BE2C (cell line): ENCODE results near the gene TGFB3.

Experiments
- DNase-seq: peaks from one replicate; pipeline ENCODE4 v3.0.0-alpha.2; 2020
- H3K27me3 ChIP-seq: fragments of 250-450 bp; sonication (Bioruptor Pico); 2 replicates; pipeline ENCODE4 v1.5.1; 2020; ENCODE audit warnings: mild to moderate bottlenecking
- H3K36me3 ChIP-seq: fragments of 250-450 bp; sonication (Bioruptor Pico); 2 replicates; pipeline ENCODE4 v1.5.1; 2020; ENCODE audit warnings: mild to moderate bottlenecking
- H3K4me1 ChIP-seq: fragments of 250-450 bp; sonication (Bioruptor Pico); 2 replicates; pipeline ENCODE4 v1.5.1; 2020
- H3K4me3 ChIP-seq: 2 replicates; pipeline ENCODE4 v1.5.1; 2011; ENCODE audit warnings: low read depth, low read length
- H3K9me3 ChIP-seq: fragments of 250-450 bp; sonication (Bioruptor Pico); 2 replicates; pipeline ENCODE4 v1.5.1; 2020
- CTCF ChIP-seq: IDR thresholded peaks from 2 replicates; pipeline ENCODE4 v1.5.1; 2012; ENCODE audit warnings: mild to moderate bottlenecking, low read depth, low read length

The TGFB3 gene

GRCh38 chr14:75984674-75985073, 2.9 kb upstream of the TGFB3 start:
- no peaks in the 10 kb centered on the region for H3K27me3 ChIP-seq
- H3K9me3 ChIP-seq, result no peaks in the 10 kb centered on the region
- no peak overlapping the region for H3K4me3 ChIP-seq
- no peak for TF ChIP-seq CTCF
- no peaks in the 10 kb centered on the region; the same call in 1 of the 2 replicates for H3K4me1 ChIP-seq
- H3K36me3 ChIP-seq, result no peaks in the 10 kb centered on the region
- DNase-seq, result no peak

- H3K4me3 ChIP-seq, result peak overlapping the region; percentile 79
- no peaks in the 10 kb centered on the region; the same call in 1 of the 2 replicates for H3K4me1 ChIP-seq
- no peaks in the 10 kb centered on the region for H3K27me3 ChIP-seq
- no peaks in the 10 kb centered on the region for H3K36me3 ChIP-seq
- DNase-seq, result no peak
- no peaks in the 10 kb centered on the region for H3K9me3 ChIP-seq
- no peak for TF ChIP-seq CTCF
Measured at GRCh38 chr14:75983019-75983358, 1.2 kb upstream of the TGFB3 start.

- H3K9me3 ChIP-seq, result no peaks in the 10 kb centered on the region
- H3K36me3 ChIP-seq, result no peaks in the 10 kb centered on the region
- peak; percentile 65 for TF ChIP-seq CTCF
- peak overlapping the region; percentile 79 for H3K4me3 ChIP-seq
- DNase-seq, result peak; percentile 86
- no peaks in the 10 kb centered on the region for H3K27me3 ChIP-seq
- H3K4me1 ChIP-seq, result no peaks in the 10 kb centered on the region; the same call in 1 of the 2 replicates
Measured at GRCh38 chr14:75982266-75983018, 647 bp upstream of the TGFB3 start.

GRCh38 chr14:75980856-75981255, 939 bp downstream of the TGFB3 start:
- no peaks in the 10 kb centered on the region for H3K36me3 ChIP-seq
- TF ChIP-seq CTCF, result no peak
- no peak for DNase-seq
- H3K27me3 ChIP-seq, result no peaks in the 10 kb centered on the region
- no peaks in the 10 kb centered on the region for H3K9me3 ChIP-seq
- no peak overlapping the region for H3K4me3 ChIP-seq
- no peaks in the 10 kb centered on the region; the same call in 1 of the 2 replicates for H3K4me1 ChIP-seq

- H3K9me3 ChIP-seq, result no peaks in the 10 kb centered on the region
- no peak for TF ChIP-seq CTCF
- H3K4me3 ChIP-seq, result no peak overlapping the region
- no peaks in the 10 kb centered on the region for H3K27me3 ChIP-seq
- no peaks in the 10 kb centered on the region; the same call in 1 of the 2 replicates for H3K4me1 ChIP-seq
- no peak for DNase-seq
- H3K36me3 ChIP-seq, result no peaks in the 10 kb centered on the region
Measured at GRCh38 chr14:75979648-75980565, 1.9 kb downstream of the TGFB3 start.

GRCh38 chr14:75979071-75979571, 2.7 kb downstream of the TGFB3 start:
- Histone ChIP-seq H3K27me3 (no peaks in the 10 kb centered on the region), H3K36me3 (no peaks in the 10 kb centered on the region), H3K4me3 (no peak overlapping the region), H3K9me3 (no peaks in the 10 kb centered on the region), H3K4me1 (no peaks in the 10 kb centered on the region; the same call in 1 of the 2 replicates)
- peak; percentile 81 for TF ChIP-seq CTCF
- peak; percentile 65 for DNase-seq
